Measurements from ENCODE around the gene GPBP1L1.

DNA sequence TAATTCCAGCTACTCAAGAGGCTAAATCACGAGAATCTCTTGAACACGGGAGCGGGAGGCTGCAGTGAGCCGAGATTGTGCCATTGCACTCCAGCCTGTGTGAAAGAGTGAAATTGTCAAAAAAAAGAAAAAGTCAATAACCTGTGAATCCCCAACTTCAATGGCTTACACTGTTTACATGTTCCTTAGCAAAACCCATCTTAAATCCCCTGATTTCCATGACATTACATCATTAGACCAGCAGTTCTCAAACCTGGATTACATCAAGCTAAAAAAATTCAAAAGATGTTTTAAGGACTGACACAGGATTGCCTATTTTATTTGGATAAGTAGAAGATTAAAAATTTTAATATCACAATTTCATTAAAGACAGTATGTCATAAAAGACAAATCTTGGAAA lies 12.4 kb downstream of the GPBP1L1 start:
- TF ChIP-seq, protein P1, sequence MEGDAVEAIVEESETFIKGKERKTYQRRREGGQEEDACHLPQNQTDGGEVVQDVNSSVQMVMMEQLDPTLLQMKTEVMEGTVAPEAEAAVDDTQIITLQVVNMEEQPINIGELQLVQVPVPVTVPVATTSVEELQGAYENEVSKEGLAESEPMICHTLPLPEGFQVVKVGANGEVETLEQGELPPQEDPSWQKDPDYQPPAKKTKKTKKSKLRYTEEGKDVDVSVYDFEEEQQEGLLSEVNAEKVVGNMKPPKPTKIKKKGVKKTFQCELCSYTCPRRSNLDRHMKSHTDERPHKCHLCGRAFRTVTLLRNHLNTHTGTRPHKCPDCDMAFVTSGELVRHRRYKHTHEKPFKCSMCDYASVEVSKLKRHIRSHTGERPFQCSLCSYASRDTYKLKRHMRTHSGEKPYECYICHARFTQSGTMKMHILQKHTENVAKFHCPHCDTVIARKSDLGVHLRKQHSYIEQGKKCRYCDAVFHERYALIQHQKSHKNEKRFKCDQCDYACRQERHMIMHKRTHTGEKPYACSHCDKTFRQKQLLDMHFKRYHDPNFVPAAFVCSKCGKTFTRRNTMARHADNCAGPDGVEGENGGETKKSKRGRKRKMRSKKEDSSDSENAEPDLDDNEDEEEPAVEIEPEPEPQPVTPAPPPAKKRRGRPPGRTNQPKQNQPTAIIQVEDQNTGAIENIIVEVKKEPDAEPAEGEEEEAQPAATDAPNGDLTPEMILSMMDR (IDR thresholded peaks at IDR 0.05), result no peak
- TF ChIP-seq POLR2A (IDR thresholded peaks at IDR 0.05), result no peak
